Heart left ventricle (tissue), 13 donors: ENCODE data around the gene SAV1.

Source experiments
- CTCF ChIP-seq, 12 donors: fragments of 200-600 bp; sonication (generic) in 4 of 12; IDR thresholded peaks; one replicate each; pipeline versions ENCODE4 v1.5.0 to v1.8.0; 2018 to 2022; ENCODE audit warnings: antibody characterized with exemption in 12 of 12, mild to moderate bottlenecking in 5 of 12
- POLR2A ChIP-seq, 2 donors: fragments of 450-650 bp; IDR thresholded peaks; one replicate each; pipeline ENCODE4 v1.6.1; 2017; ENCODE audit warnings: antibody characterized with exemption in 2 of 2, mild to moderate bottlenecking in 2 of 2, moderate library complexity in 2 of 2
- donor health status: ischemic (EF 13 %, LVEDD 7.1; RV severe dilation, severe dysfunction).
- donor health status: DM: no; HTN: yes; CAD: no.
- donor health status: DM: no; HTN: no; CAD: no.
- donor health status: ischemic (EF 25% LVEDD 6.9; RV normal size, moderate dysfunction).
- donor health status: ischemic (EF 25% LVEDD 5.7; RV mildly dilated, moderate dysfunction).
- donor health status: ischemic (EF 35%, LVEDD 5.7; RV mildly dilated, moderate dysfunction).
- donor health status: nonischemic (EF 11% LVEDD 7.7; RV severe dilation, severe dysfunction).
- donor health status: DM: yes; HTN: yes; CAD: no.
- donor health status: PGD.
- donor health status: ischemic (EF 29% LVEDD 5.4; RV normal size, mild dysfunction).
- donor health status: nonischemic (EF 23%, LVEDD 6.1; RV moderate dilation, normal function).

- TF ChIP-seq POLR2A (IDR thresholded peaks at IDR 0.05) (no peak), CTCF (IDR thresholded peaks at IDR 0.05) (no peak)
Observed at GRCh38 chr14:50649691-50650090, 18.4 kb downstream of the SAV1 start.
